CD8-positive, alpha-beta memory T cell (primary cell): ENCODE results near the gene ERC2. TPM values are rescaled to one million over a fixed set of nuclear protein-coding genes. Genes with fewer than 3 reads are reported as not detected.

Experiments used
- CTCF ChIA-PET: fragments of 350-600 bp; sonication (Branson Sonifier 250); formaldehyde crosslinking; loops from one replicate; lab custom pipeline; 2021; ENCODE audit warnings: antibody characterized with exemption; lab: Charles Lee
- POLR2A ChIA-PET: fragments of 350-600 bp; sonication (Branson Sonifier 250); formaldehyde crosslinking; loops from one replicate; lab custom pipeline; 2021; ENCODE audit warnings: antibody characterized with exemption; lab: Charles Lee
- DNase-seq, 5 donors: peaks; one replicate each; pipeline versions ENCODE4 v3.0.0 to v3.0.0-alpha.2; 2020 to 2022; ENCODE audit warnings: mixed read lengths in 1 of 5
- H3K27ac ChIP-seq: one replicate; pipeline ENCODE4 v1.7.0; 2013; ENCODE audit warnings: low read depth, mild to moderate bottlenecking, low read length, moderate library complexity
- H3K27me3 ChIP-seq: 2 replicates; pipeline ENCODE4 v1.7.0; 2013; ENCODE audit warnings: low read length, mild to moderate bottlenecking; ENCODE audit not compliant: insufficient read depth, poor library complexity, severe bottlenecking
- H3K36me3 ChIP-seq: 2 replicates; pipeline ENCODE4 v1.7.0; 2013; ENCODE audit warnings: mild to moderate bottlenecking, low read length, moderate library complexity; ENCODE audit not compliant: insufficient read depth
- H3K4me1 ChIP-seq: 2 replicates; pipeline ENCODE4 v1.7.0; 2013; ENCODE audit warnings: mild to moderate bottlenecking, low read length, moderate library complexity; ENCODE audit not compliant: insufficient read depth
- H3K4me3 ChIP-seq: 2 replicates; pipeline ENCODE4 v1.7.0; 2013; ENCODE audit warnings: mild to moderate bottlenecking, low read length
- H3K9me3 ChIP-seq: 2 replicates; pipeline ENCODE4 v1.7.0; 2013; ENCODE audit warnings: mild to moderate bottlenecking, low read length
- H3K27ac Mint-ChIP-seq, 8 donors: one replicate each; pipeline ENCODE4 v1.8.0; 2020 to 2021; ENCODE audit warnings: mixed read lengths in 8 of 8, mild to moderate bottlenecking in 6 of 8, inconsistent platforms in 3 of 8, moderate library complexity in 3 of 8
- H3K27me3 Mint-ChIP-seq, 2 donors: one replicate each; pipeline ENCODE4 v1.8.0; 2020 to 2021; ENCODE audit warnings: mixed read lengths in 2 of 2, mild to moderate bottlenecking in 1 of 2, moderate library complexity in 1 of 2
- H3K36me3 Mint-ChIP-seq, 3 donors: one replicate each; pipeline ENCODE4 v1.8.0; 2020 to 2021; ENCODE audit warnings: mixed read lengths in 3 of 3, inconsistent platforms in 1 of 3, mild to moderate bottlenecking in 1 of 3
- H3K4me1 Mint-ChIP-seq, 3 donors: one replicate each; pipeline ENCODE4 v1.8.0; 2020 to 2021; ENCODE audit warnings: mixed read lengths in 3 of 3, inconsistent platforms in 1 of 3, mild to moderate bottlenecking in 1 of 3
- H3K4me3 Mint-ChIP-seq, 7 donors: one replicate each; pipeline ENCODE4 v1.8.0; 2020 to 2021; ENCODE audit warnings: mixed read lengths in 7 of 7, mild to moderate bottlenecking in 6 of 7, moderate library complexity in 4 of 7, inconsistent platforms in 2 of 7
- H3K9me3 Mint-ChIP-seq, 5 donors: one replicate each; pipeline ENCODE4 v1.8.0; 2020 to 2022; ENCODE audit warnings: mixed read lengths in 5 of 5, mild to moderate bottlenecking in 3 of 5, moderate library complexity in 2 of 5, inconsistent platforms in 1 of 5
- polyA plus RNA-seq: library from polyadenylated mRNA; unstranded; fragments of 300-500 nt; fragmentation: Illumina TruSeq; gene quantifications from one replicate; pipeline ENCODE4 v1.2.3, GENCODE V29; 2021
- total RNA-seq, 2 experiments: library from RNA; stranded (reverse); gene quantifications; one replicate each; pipeline ENCODE4 v1.2.3, GENCODE V29; 2021

The ERC2 gene
- total and polyA plus RNA-seq, 3 experiments from 2014 or later = not detected

GRCh38 chr3:55477306-55478303 is 990.7 kb downstream of the ERC2 start:
- POLR2A ChIA-PET = no interaction called here
- H3K27me3 Mint-ChIP-seq = peaks cover 19 to 32% of the 10 kb centered on the region in 2 donors

GRCh38 chr3:55476515-55476914 is 991.8 kb downstream of the ERC2 start:
- Mint-ChIP-seq H3K27ac (no peak overlapping the region), H3K4me3 (no peak overlapping the region), H3K36me3 (no peaks in the 10 kb centered on the region), H3K9me3 (peaks cover 0 to 12% (median 4%) of the 10 kb centered on the region in 5 donors), H3K4me1 (no peaks in the 10 kb centered on the region), H3K27me3 (peaks cover 16 to 30% of the 10 kb centered on the region in 2 donors)
- no peak for DNase-seq
- H3K4me3 ChIP-seq = no peak overlapping the region
- no peaks in the 10 kb centered on the region for H3K4me1 ChIP-seq
- no peaks in the 10 kb centered on the region for H3K9me3 ChIP-seq
- no peak overlapping the region for H3K27ac ChIP-seq
- ChIA-PET POLR2A (no interaction called here), CTCF (no interaction called here)
- H3K36me3 ChIP-seq = no peaks in the 10 kb centered on the region
- H3K27me3 ChIP-seq = peaks cover 4% of the 10 kb centered on the region

More at GRCh38 chr3:55477306-55478303, 990.7 kb downstream of the ERC2 start:
- Mint-ChIP-seq H3K27ac (no peak overlapping the region), H3K36me3 (no peaks in the 10 kb centered on the region), H3K9me3 (peaks cover 0 to 9% (median 2%) of the 10 kb centered on the region in 5 donors), H3K4me3 (no peak overlapping the region), H3K4me1 (no peaks in the 10 kb centered on the region)
- peaks cover 4% of the 10 kb centered on the region for H3K27me3 ChIP-seq
- no peaks in the 10 kb centered on the region for H3K4me1 ChIP-seq
- H3K27ac ChIP-seq = no peak overlapping the region
- DNase-seq = no peak
- no peaks in the 10 kb centered on the region for H3K36me3 ChIP-seq
- H3K9me3 ChIP-seq = no peaks in the 10 kb centered on the region
- H3K4me3 ChIP-seq = no peak overlapping the region
- CTCF ChIA-PET = no interaction called here

GRCh38 chr3:55474213-55474632 is 994.0 kb downstream of the ERC2 start:
- peaks cover 4 to 10% of the 10 kb centered on the region in 2 donors for H3K27me3 Mint-ChIP-seq
- no peak for DNase-seq
- ChIA-PET POLR2A (no interaction called here), CTCF (no interaction called here)
- Histone ChIP-seq H3K4me3 (no peak overlapping the region), H3K36me3 (no peaks in the 10 kb centered on the region), H3K9me3 (no peaks in the 10 kb centered on the region), H3K27ac (no peak overlapping the region), H3K4me1 (no peaks in the 10 kb centered on the region), H3K27me3 (no peaks in the 10 kb centered on the region)
- H3K4me3 Mint-ChIP-seq = peak overlapping the region in 1 of 7 donors; percentile 66
- H3K27ac Mint-ChIP-seq = no peak overlapping the region
- peaks cover 0 to 4% (median 2%) of the 10 kb centered on the region in 5 donors for H3K9me3 Mint-ChIP-seq
- H3K4me1 Mint-ChIP-seq = no peaks in the 10 kb centered on the region
- no peaks in the 10 kb centered on the region for H3K36me3 Mint-ChIP-seq

GRCh38 chr3:55473788-55474187 is 994.5 kb downstream of the ERC2 start:
- Mint-ChIP-seq H3K27me3 (peaks cover 2 to 9% of the 10 kb centered on the region in 2 donors), H3K4me1 (no peaks in the 10 kb centered on the region), H3K4me3 (peak overlapping the region in 1 of 7 donors; percentile 66), H3K27ac (no peak overlapping the region), H3K9me3 (peaks cover 0 to 4% (median 2%) of the 10 kb centered on the region in 5 donors), H3K36me3 (no peaks in the 10 kb centered on the region)
- no peak for DNase-seq
- no peaks in the 10 kb centered on the region for H3K27me3 ChIP-seq
- POLR2A ChIA-PET = no interaction called here
- CTCF ChIA-PET = no interaction called here
- H3K36me3 ChIP-seq = no peaks in the 10 kb centered on the region
- H3K4me1 ChIP-seq = no peaks in the 10 kb centered on the region
- H3K4me3 ChIP-seq = no peak overlapping the region
- no peaks in the 10 kb centered on the region for H3K9me3 ChIP-seq
- no peak overlapping the region for H3K27ac ChIP-seq

- Mint-ChIP-seq H3K36me3 (no peaks in the 10 kb centered on the region), H3K9me3 (peaks cover 0 to 4% (median 2%) of the 10 kb centered on the region in 5 donors), H3K27ac (no peak overlapping the region), H3K4me3 (no peak overlapping the region), H3K4me1 (no peaks in the 10 kb centered on the region), H3K27me3 (peaks cover 2 to 9% of the 10 kb centered on the region in 2 donors)
- ChIA-PET POLR2A (no interaction called here), CTCF (no interaction called here)
- Histone ChIP-seq H3K4me1 (no peaks in the 10 kb centered on the region), H3K36me3 (no peaks in the 10 kb centered on the region), H3K4me3 (no peak overlapping the region), H3K27ac (no peak overlapping the region), H3K27me3 (no peaks in the 10 kb centered on the region), H3K9me3 (no peaks in the 10 kb centered on the region)
- DNase-seq = no peak
Observed at GRCh38 chr3:55471522-55472280, 996.6 kb downstream of the ERC2 start.

- Mint-ChIP-seq H3K36me3 (no peaks in the 10 kb centered on the region), H3K4me1 (no peaks in the 10 kb centered on the region), H3K9me3 (peaks cover 0 to 4% (median 2%) of the 10 kb centered on the region in 5 donors), H3K4me3 (no peak overlapping the region), H3K27me3 (peaks cover 2 to 9% of the 10 kb centered on the region in 2 donors), H3K27ac (no peak overlapping the region)
- H3K27ac ChIP-seq = no peak overlapping the region
- H3K9me3 ChIP-seq = no peaks in the 10 kb centered on the region
- DNase-seq = no peak
- ChIA-PET CTCF (no interaction called here), POLR2A (no interaction called here)
- no peaks in the 10 kb centered on the region for H3K4me1 ChIP-seq
- H3K4me3 ChIP-seq = no peak overlapping the region
- H3K36me3 ChIP-seq = no peaks in the 10 kb centered on the region
- no peaks in the 10 kb centered on the region for H3K27me3 ChIP-seq
Observed at GRCh38 chr3:55471084-55471483, 997.2 kb downstream of the ERC2 start.

- H3K27ac Mint-ChIP-seq = no peak overlapping the region
- H3K36me3 Mint-ChIP-seq = no peaks in the 10 kb centered on the region
- Histone ChIP-seq H3K4me3 (no peak overlapping the region), H3K36me3 (no peaks in the 10 kb centered on the region), H3K27ac (no peak overlapping the region), H3K27me3 (no peaks in the 10 kb centered on the region), H3K4me1 (no peaks in the 10 kb centered on the region), H3K9me3 (no peaks in the 10 kb centered on the region)
- H3K4me1 Mint-ChIP-seq = no peaks in the 10 kb centered on the region
- CTCF ChIA-PET = no interaction called here
- H3K9me3 Mint-ChIP-seq = peaks cover 0 to 4% (median 2%) of the 10 kb centered on the region in 5 donors
- peaks cover 2 to 9% of the 10 kb centered on the region in 2 donors for H3K27me3 Mint-ChIP-seq
- no peak overlapping the region for H3K4me3 Mint-ChIP-seq
- DNase-seq = no peak
- POLR2A ChIA-PET = no interaction called here
Observed at GRCh38 chr3:55469957-55470526, 998.2 kb downstream of the ERC2 start.
